AG04449 (cell line): ENCODE measurements around the gene DISP3.

Experiments
- CTCF ChIA-PET: fragments of 350-600 bp; formaldehyde crosslinking; extraction: SDS; loops from one replicate; lab custom pipeline; 2021; ENCODE audit warnings: antibody characterized with exemption; lab: Yijun Ruan, JAX
- POLR2A ChIA-PET: fragments of 400-600, 350-600 bp; formaldehyde crosslinking; extraction: SDS; loops from one replicate; lab custom pipeline; 2020; ENCODE audit warnings: antibody characterized with exemption, inconsistent platforms; lab: Yijun Ruan, JAX
- DNase-seq: peaks from one replicate; pipeline ENCODE4 v3.0.0-alpha.2; 2010; ENCODE audit warnings: low read depth, low spot score
- H3K4me3 ChIP-seq: 2 replicates; pipeline ENCODE4 v1.5.1; 2011; ENCODE audit warnings: low read depth, mild to moderate bottlenecking, control low read depth, low read length
- TF ChIP-seq, protein P1 (sequence below): IDR thresholded peaks from one replicate; pipeline ENCODE4 v1.5.1; 2011; ENCODE audit warnings: mild to moderate bottlenecking, moderate library complexity, low read length, control low read depth, inconsistent platforms; ENCODE audit not compliant: insufficient read depth; ENCODE audit errors: missing control alignments

Gene DISP3

DNA sequence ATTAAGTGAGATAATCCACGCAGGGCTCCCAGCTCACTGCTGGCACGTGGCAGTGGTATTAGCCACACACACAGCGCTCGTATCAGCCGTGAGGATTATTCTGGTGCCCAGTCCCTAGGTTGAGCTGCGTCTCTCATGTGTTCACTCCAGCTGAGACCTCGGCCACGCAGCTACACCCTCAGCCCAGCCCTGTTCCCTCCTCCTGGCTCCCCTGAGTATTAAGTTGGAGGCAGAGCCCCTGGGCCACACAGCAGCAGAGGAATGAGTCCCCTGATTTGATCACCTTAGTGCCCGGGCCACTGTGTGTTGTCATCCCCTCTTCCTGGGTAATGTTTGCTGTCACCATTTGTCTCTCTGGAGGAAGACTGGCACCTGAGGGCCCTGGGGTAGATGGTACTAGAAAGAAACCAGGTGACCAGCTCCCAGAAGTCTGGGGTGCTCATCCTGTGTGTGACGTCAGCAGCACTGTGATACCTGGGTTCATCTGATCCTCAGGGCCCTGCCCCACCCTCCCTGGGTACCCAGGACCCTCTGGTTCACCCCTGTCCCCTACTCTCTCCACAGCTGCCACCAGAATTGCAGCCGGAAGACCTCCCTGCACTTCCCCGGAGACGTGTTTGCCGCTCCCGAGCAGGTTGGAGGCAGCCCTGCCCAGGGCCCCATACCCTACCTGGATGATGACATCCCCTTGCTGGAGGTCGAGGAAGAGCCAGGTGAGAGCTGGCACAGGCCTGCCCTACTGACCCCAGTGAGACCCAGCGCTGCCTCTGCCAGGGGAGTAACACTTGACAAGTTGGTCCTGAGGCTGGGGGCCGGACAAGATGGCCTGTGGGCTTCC lies 40.1 kb downstream of the DISP3 start:
- TF ChIP-seq, protein P1, sequence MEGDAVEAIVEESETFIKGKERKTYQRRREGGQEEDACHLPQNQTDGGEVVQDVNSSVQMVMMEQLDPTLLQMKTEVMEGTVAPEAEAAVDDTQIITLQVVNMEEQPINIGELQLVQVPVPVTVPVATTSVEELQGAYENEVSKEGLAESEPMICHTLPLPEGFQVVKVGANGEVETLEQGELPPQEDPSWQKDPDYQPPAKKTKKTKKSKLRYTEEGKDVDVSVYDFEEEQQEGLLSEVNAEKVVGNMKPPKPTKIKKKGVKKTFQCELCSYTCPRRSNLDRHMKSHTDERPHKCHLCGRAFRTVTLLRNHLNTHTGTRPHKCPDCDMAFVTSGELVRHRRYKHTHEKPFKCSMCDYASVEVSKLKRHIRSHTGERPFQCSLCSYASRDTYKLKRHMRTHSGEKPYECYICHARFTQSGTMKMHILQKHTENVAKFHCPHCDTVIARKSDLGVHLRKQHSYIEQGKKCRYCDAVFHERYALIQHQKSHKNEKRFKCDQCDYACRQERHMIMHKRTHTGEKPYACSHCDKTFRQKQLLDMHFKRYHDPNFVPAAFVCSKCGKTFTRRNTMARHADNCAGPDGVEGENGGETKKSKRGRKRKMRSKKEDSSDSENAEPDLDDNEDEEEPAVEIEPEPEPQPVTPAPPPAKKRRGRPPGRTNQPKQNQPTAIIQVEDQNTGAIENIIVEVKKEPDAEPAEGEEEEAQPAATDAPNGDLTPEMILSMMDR = no peak
- ChIA-PET POLR2A (no interaction called here), CTCF (no interaction called here)

DNA sequence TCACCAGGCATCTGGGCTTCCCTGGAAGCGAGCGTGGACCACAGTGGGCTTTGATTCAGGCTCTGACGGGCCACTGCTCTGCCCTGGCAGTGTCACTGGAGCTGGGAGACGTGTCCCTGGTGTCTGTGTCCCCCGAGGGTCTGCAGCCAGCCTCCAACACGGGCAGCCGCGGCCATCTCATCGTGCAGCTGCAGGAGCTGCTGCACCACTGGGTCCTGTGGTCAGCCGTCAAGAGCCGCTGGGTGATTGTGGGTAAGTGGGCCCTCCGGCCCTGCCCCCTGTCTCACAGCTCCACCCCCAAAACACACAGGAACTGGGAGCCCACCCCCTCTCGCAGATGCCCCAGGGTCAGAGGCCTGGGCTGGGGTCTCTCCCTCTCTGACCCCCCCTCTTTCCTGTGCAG lies 40.7 kb downstream of the DISP3 start:
- TF ChIP-seq, protein P1 = no peak
- no peak for DNase-seq
- H3K4me3 ChIP-seq = no peak overlapping the region
- POLR2A ChIA-PET = no interaction called here
- CTCF ChIA-PET = no interaction called here

More for the DNA sequence above, 40.1 kb downstream of the DISP3 start:
- DNase-seq = no peak
- no peak overlapping the region for H3K4me3 ChIP-seq

DNA sequence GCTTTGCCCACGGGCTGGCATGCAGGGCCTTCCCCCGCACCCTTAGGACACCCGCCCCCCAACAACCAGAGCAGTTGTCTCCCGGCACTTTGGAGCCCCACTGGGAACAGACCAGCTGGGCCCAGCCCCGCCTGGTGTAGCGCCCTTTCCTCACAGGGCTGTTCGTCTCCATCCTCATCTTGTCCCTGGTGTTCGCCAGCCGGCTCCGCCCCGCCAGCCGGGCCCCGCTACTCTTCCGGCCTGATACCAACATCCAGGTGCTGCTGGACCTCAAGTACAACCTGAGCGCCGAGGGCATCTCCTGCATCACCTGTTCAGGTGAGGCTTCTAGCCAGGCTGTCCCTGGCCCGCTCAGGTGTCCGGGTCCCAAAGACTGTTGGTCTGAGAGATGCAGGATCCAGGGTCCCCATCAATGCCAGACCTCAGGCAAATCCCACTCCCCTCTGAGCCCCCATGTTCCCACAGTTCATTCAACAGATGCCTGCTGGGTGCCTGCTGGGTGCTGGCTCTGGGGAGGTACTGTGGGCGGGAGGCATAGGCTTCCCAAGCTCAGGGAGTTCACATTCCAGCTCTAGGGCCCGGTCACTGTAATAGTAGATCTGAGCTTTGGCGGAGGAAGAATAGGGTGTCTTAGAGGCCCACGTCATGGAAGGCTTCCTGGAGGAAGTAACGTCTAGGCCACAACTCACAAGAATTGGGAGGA lies 41.7 kb downstream of the DISP3 start:
- TF ChIP-seq, protein P1 = no peak
- DNase-seq = no peak
- ChIA-PET CTCF (no interaction called here), POLR2A (no interaction called here)
- no peak overlapping the region for H3K4me3 ChIP-seq

DNA sequence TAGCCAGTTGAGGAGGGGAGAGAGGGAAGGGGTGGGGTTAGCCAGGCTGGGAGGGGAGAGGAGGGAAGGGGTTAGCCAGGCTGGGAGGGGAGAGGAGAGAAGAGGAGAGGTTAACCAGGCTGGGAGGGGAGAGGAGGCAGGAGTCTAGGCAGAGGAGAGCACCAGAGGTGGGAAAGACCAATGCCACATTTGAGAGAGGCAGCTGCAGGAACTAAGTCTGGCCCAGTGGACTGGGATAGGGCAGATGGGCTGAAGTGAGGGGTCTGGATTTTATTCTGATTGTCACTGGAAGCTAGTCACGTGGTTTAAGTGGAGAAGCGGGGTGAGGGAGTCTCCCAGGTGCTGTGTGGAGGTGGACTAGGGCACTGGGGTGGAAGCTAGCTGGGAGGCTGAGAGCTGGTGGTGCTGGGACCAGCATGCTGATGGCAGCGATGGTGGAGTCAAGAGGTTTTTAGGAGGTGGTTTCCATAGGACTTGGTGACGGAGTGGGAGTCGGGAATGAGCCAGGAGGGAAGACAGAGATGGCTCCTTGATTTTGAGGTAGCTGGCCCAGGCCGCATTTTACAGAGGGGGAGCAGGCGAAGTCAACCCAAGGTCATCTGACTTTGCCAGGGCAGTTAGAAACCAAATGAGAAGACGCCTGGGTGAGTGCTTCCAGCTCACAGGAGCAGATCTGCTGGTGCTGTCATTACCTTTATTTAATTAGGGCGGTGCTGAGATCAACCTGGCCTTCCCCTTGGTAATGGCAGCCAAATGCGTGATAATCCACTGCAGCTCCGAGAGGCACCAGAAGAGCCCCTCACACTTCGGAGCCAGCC lies 42.8 kb downstream of the DISP3 start:
- TF ChIP-seq, protein P1 = no peak
- no peak overlapping the region for H3K4me3 ChIP-seq
- ChIA-PET CTCF (no interaction called here), POLR2A (no interaction called here)
- no peak for DNase-seq

DNA sequence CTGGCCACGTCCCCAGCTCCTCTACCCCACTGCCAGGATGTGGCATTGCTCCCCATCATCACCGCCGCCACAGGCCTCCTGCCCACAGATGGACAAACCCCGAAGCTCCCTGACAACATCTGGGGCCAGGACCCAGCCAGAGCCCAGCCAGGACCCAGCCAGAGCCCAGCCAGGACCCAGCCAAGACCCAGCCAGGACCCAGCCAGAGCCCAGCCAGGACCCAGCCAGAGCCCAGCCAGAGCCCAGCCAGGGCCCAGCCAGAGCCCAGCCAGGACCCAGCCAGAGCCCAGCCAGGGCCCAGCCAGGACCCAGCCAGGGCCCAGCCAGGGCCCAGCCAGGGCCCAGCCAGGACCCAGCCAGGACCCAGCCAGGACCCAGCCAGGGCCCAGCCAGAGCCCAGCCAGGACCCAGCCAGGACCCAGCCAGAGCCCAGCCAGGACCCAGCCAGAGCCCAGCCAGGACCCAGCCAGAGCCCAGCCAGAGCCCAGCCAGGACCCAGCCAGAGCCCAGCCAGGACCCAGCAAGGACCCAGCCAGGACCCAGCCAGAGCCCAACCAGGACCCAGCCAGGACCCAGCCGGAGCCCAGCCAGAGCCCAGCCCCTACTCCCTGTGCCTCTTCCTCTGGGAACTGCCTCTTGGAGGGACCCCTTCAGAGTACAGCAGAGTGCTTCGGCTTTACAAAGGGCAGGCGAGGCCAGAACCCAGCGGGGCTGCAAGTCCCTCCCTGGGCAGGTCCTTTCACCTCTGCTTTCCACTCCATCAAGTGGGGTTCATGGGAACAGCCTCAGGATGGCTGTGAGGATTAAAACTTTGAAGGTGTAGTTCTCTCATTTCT lies 43.7 kb downstream of the DISP3 start:
- DNase-seq = no peak
- CTCF ChIA-PET = no interaction called here

More for the DNA sequence above, 43.7 kb downstream of the DISP3 start:
- TF ChIP-seq, protein P1 = no peak
- no peak overlapping the region for H3K4me3 ChIP-seq
- POLR2A ChIA-PET = no interaction called here
